Activated CD4-positive, alpha-beta T cell treated with anti-CD3 and anti-CD28 coated beads, Interleukin-2, amount 10 ng/mL, durations not matched to agents 7 days and 5 days (primary cell): ENCODE data around the gene AXIN2. TPM values are rescaled to one million over a fixed set of nuclear protein-coding genes. Genes with fewer than 3 reads are reported as not detected.

Experiments used
- CTCF ChIA-PET: fragments of 350-600 bp; sonication (Branson Sonifier 250); formaldehyde crosslinking; loops from one replicate; lab custom pipeline; 2021; ENCODE audit warnings: antibody characterized with exemption; lab: Charles Lee
- POLR2A ChIA-PET: fragments of 350-600 bp; sonication (Branson Sonifier 250); formaldehyde crosslinking; loops from one replicate; lab custom pipeline; 2021; ENCODE audit warnings: antibody characterized with exemption; lab: Charles Lee
- DNase-seq: peaks from one replicate; pipeline ENCODE4 v3.0.0-alpha.2; 2020
- H3K27ac Mint-ChIP-seq: one replicate; pipeline ENCODE4 v1.8.0; 2021; ENCODE audit warnings: mild to moderate bottlenecking, moderate library complexity, mixed read lengths
- H3K27me3 Mint-ChIP-seq: one replicate; pipeline ENCODE4 v1.8.0; 2021; ENCODE audit warnings: mixed read lengths
- H3K36me3 Mint-ChIP-seq: one replicate; pipeline ENCODE4 v1.8.0; 2021; ENCODE audit warnings: low read depth, mixed read lengths
- H3K4me1 Mint-ChIP-seq: one replicate; pipeline ENCODE4 v1.8.0; 2021; ENCODE audit warnings: mixed read lengths
- H3K4me3 Mint-ChIP-seq: one replicate; pipeline ENCODE4 v1.8.0; 2021; ENCODE audit warnings: mild to moderate bottlenecking, moderate library complexity, mixed read lengths
- H3K9me3 Mint-ChIP-seq: one replicate; pipeline ENCODE4 v1.8.0; 2021; ENCODE audit warnings: mixed read lengths
- total RNA-seq, 2 experiments: library from RNA; stranded (reverse); gene quantifications; one replicate each; pipeline ENCODE4 v1.2.3, GENCODE V29; 2021

Gene AXIN2
- total RNA-seq: 10 to 100 TPM; 12.7 to 13.4 TPM

GRCh38 chr17:65561452-65562205 is at the start of gene AXIN2:
Gene AXIN2 (minus strand): TSS chr17:65561648. CDS start chr17:65558620, 3,028 bp downstream.
- POLR2A ChIA-PET: no interaction called here
- CTCF ChIA-PET: no interaction called here

GRCh38 chr17:65609749-65610148 is 48.3 kb upstream of the AXIN2 start:
- DNase-seq: no peak
- no peak overlapping the region for H3K4me3 Mint-ChIP-seq
- H3K4me1 Mint-ChIP-seq: no peaks in the 10 kb centered on the region
- no peak overlapping the region for H3K27ac Mint-ChIP-seq
- no peaks in the 10 kb centered on the region for H3K36me3 Mint-ChIP-seq
- H3K27me3 Mint-ChIP-seq: no peaks in the 10 kb centered on the region
- ChIA-PET POLR2A (no interaction called here), CTCF (no interaction called here)
- no peaks in the 10 kb centered on the region for H3K9me3 Mint-ChIP-seq

More at GRCh38 chr17:65561452-65562205, at the start of gene AXIN2:
- Mint-ChIP-seq H3K4me1 (peaks cover 30% of the 10 kb centered on the region), H3K36me3 (peaks cover 7% of the 10 kb centered on the region), H3K9me3 (no peaks in the 10 kb centered on the region), H3K27me3 (peaks cover 16% of the 10 kb centered on the region), H3K4me3 (peak within 1 kb of the TSS; percentile 79), H3K27ac (peak within 1 kb of the TSS; percentile 89)
- DNase-seq: peak; percentile 89

GRCh38 chr17:65609286-65609685 is 47.8 kb upstream of the AXIN2 start:
- ChIA-PET POLR2A (no interaction called here), CTCF (no interaction called here)
- Mint-ChIP-seq H3K4me3 (no peak overlapping the region), H3K27ac (no peak overlapping the region), H3K36me3 (no peaks in the 10 kb centered on the region), H3K4me1 (no peaks in the 10 kb centered on the region), H3K27me3 (no peaks in the 10 kb centered on the region), H3K9me3 (no peaks in the 10 kb centered on the region)
- DNase-seq: no peak

GRCh38 chr17:65604070-65604469 is 42.6 kb upstream of the AXIN2 start:
- peaks cover 6% of the 10 kb centered on the region for H3K4me1 Mint-ChIP-seq
- DNase-seq: no peak
- H3K27me3 Mint-ChIP-seq: no peaks in the 10 kb centered on the region
- no peaks in the 10 kb centered on the region for H3K36me3 Mint-ChIP-seq
- CTCF ChIA-PET: interaction anchor here (0.6 to 1.0 kb wide), 3 partner anchors 11 to 23 kb away, joined by 3 read pairs; no protein-coding TSS in a partner anchor
- no peaks in the 10 kb centered on the region for H3K9me3 Mint-ChIP-seq
- no peak overlapping the region for H3K27ac Mint-ChIP-seq
- H3K4me3 Mint-ChIP-seq: no peak overlapping the region
- POLR2A ChIA-PET: no interaction called here

- H3K27ac Mint-ChIP-seq: no peak overlapping the region
- CTCF ChIA-PET: interaction anchor here (0.6 kb wide), 1 partner anchor 1671 kb away, joined by 3 read pairs; no protein-coding TSS in a partner anchor
Observed at GRCh38 chr17:65601881-65602280, 40.4 kb upstream of the AXIN2 start.

GRCh38 chr17:65601145-65601544 is 39.7 kb upstream of the AXIN2 start:
- H3K27me3 Mint-ChIP-seq: no peaks in the 10 kb centered on the region
- H3K4me1 Mint-ChIP-seq: peaks cover 6% of the 10 kb centered on the region
- CTCF ChIA-PET: no interaction called here
- H3K27ac Mint-ChIP-seq: no peak overlapping the region
- no peaks in the 10 kb centered on the region for H3K9me3 Mint-ChIP-seq
- DNase-seq: no peak
- no peak overlapping the region for H3K4me3 Mint-ChIP-seq
- POLR2A ChIA-PET: no interaction called here
- no peaks in the 10 kb centered on the region for H3K36me3 Mint-ChIP-seq

More at GRCh38 chr17:65601881-65602280, 40.4 kb upstream of the AXIN2 start:
- POLR2A ChIA-PET: no interaction called here
- no peak for DNase-seq
- no peaks in the 10 kb centered on the region for H3K27me3 Mint-ChIP-seq
- H3K4me3 Mint-ChIP-seq: no peak overlapping the region
- peaks cover 6% of the 10 kb centered on the region for H3K4me1 Mint-ChIP-seq
- H3K9me3 Mint-ChIP-seq: no peaks in the 10 kb centered on the region
- no peaks in the 10 kb centered on the region for H3K36me3 Mint-ChIP-seq

- POLR2A ChIA-PET: no interaction called here
Observed at GRCh38 chr17:65600518-65600917, 39.1 kb upstream of the AXIN2 start.

GRCh38 chr17:65599650-65600049 is 38.2 kb upstream of the AXIN2 start:
- ChIA-PET POLR2A (no interaction called here), CTCF (no interaction called here)
- Mint-ChIP-seq H3K9me3 (no peaks in the 10 kb centered on the region), H3K4me1 (peaks cover 14% of the 10 kb centered on the region), H3K27ac (no peak overlapping the region), H3K27me3 (no peaks in the 10 kb centered on the region), H3K36me3 (no peaks in the 10 kb centered on the region), H3K4me3 (no peak overlapping the region)
- DNase-seq: no peak

More at GRCh38 chr17:65600518-65600917, 39.1 kb upstream of the AXIN2 start:
- DNase-seq: no peak
- Mint-ChIP-seq H3K27ac (no peak overlapping the region), H3K4me1 (peaks cover 6% of the 10 kb centered on the region), H3K27me3 (no peaks in the 10 kb centered on the region), H3K4me3 (no peak overlapping the region), H3K36me3 (no peaks in the 10 kb centered on the region), H3K9me3 (no peaks in the 10 kb centered on the region)
- CTCF ChIA-PET: no interaction called here

GRCh38 chr17:65598746-65599145 is 37.3 kb upstream of the AXIN2 start:
- Mint-ChIP-seq H3K4me1 (peaks cover 22% of the 10 kb centered on the region), H3K9me3 (no peaks in the 10 kb centered on the region), H3K27ac (no peak overlapping the region), H3K4me3 (no peak overlapping the region), H3K36me3 (no peaks in the 10 kb centered on the region), H3K27me3 (no peaks in the 10 kb centered on the region)
- POLR2A ChIA-PET: no interaction called here
- no peak for DNase-seq
- CTCF ChIA-PET: no interaction called here

GRCh38 chr17:65595071-65595656 is 33.7 kb upstream of the AXIN2 start:
- POLR2A ChIA-PET: no interaction called here
- Mint-ChIP-seq H3K36me3 (no peaks in the 10 kb centered on the region), H3K4me1 (peaks cover 23% of the 10 kb centered on the region), H3K9me3 (no peaks in the 10 kb centered on the region), H3K27ac (no peak overlapping the region), H3K4me3 (no peak overlapping the region), H3K27me3 (no peaks in the 10 kb centered on the region)
- CTCF ChIA-PET: no interaction called here
- DNase-seq: no peak

GRCh38 chr17:65593855-65594845 is 32.7 kb upstream of the AXIN2 start:
- POLR2A ChIA-PET: no interaction called here
- Mint-ChIP-seq H3K4me1 (peaks cover 23% of the 10 kb centered on the region), H3K27ac (peak overlapping the region; percentile 13), H3K9me3 (no peaks in the 10 kb centered on the region), H3K36me3 (no peaks in the 10 kb centered on the region), H3K27me3 (no peaks in the 10 kb centered on the region), H3K4me3 (peak overlapping the region; percentile 56)
- DNase-seq: no peak
- CTCF ChIA-PET: no interaction called here

- Mint-ChIP-seq H3K36me3 (no peaks in the 10 kb centered on the region), H3K9me3 (no peaks in the 10 kb centered on the region), H3K4me3 (peak overlapping the region; percentile 56), H3K27ac (no peak overlapping the region), H3K4me1 (peaks cover 23% of the 10 kb centered on the region), H3K27me3 (no peaks in the 10 kb centered on the region)
- DNase-seq: no peak
- ChIA-PET CTCF (interaction anchor here (0.6 kb wide), 1 partner anchor 11 kb away, joined by 3 read pairs; no protein-coding TSS in a partner anchor), POLR2A (no interaction called here)
Observed at GRCh38 chr17:65593092-65593854, 31.8 kb upstream of the AXIN2 start.
